ENCODE measurements around the gene ATOH8. TPM values are rescaled to one million over a fixed set of nuclear protein-coding genes. Genes with fewer than 3 reads are reported as not detected.
A peak's percentile ranks its signal among the peaks of the same experiment; 100 is the strongest.

Gene ATOH8
- total RNA-seq, 1 experiment from 2014 or later: 0.20 TPM

- H3K18ac ChIP-seq (ENCODE audit: insufficient read length, low read depth, low read length): no peak overlapping the region
- no peaks in the 10 kb centered on the region for H4K20me1 ChIP-seq (ENCODE audit: control insufficient read depth, insufficient read depth, insufficient read length)
- Mint-ChIP-seq H3K4me3 (no peak overlapping the region), H3K27ac (peak overlapping the region in 1 of 3 experiments; percentile 65; a peak in 1 of 7 replicates), H3K36me3 (ENCODE audit: insufficient read depth in 1 of 3, low read depth in 3 of 3) (no peaks in the 10 kb centered on the region), H3K4me1 (peaks cover under 1 to 3% of the 10 kb centered on the region in 2 experiments; a peak in 2 of 4 replicates), H3K9me3 (no peaks in the 10 kb centered on the region), H3K27me3 (ENCODE audit: low read depth) (peaks cover 32% of the 10 kb centered on the region)
- no peaks in the 10 kb centered on the region for H3K4me1 ChIP-seq (ENCODE audit: insufficient read depth, low read length)
- no peak overlapping the region for H2BK20ac ChIP-seq (ENCODE audit: low read depth, low read length, poor library complexity, severe bottlenecking)
- H3K23ac ChIP-seq (ENCODE audit: insufficient read length, low read depth, low read length): no peak overlapping the region
- DNase-seq: no peak
- TF ChIP-seq CTCF (conservative IDR thresholded peaks at IDR 0.05): no peak
- H2BK12ac ChIP-seq (ENCODE audit: insufficient read length, low read depth, low read length): no peak overlapping the region
- H3K79me1 ChIP-seq (ENCODE audit: insufficient read depth, low read depth, low read length, poor library complexity, severe bottlenecking): no peaks in the 10 kb centered on the region
- H3T11ph ChIP-seq (ENCODE audit: low read length): no peak overlapping the region
- no peaks in the 10 kb centered on the region for H3K9me3 ChIP-seq (ENCODE audit: control insufficient read depth, low read depth, low read length)
- H3K56ac ChIP-seq (ENCODE audit: insufficient read length, low read depth, low read length): no peak overlapping the region
- no peak overlapping the region for H3K4me2 ChIP-seq (ENCODE audit: insufficient read depth, insufficient read length, low read length)
- H3K27me3 ChIP-seq (ENCODE audit: insufficient read depth, low read length): no peaks in the 10 kb centered on the region
- no peak overlapping the region for H2BK120ac ChIP-seq (ENCODE audit: low read depth, low read length, poor library complexity, severe bottlenecking)
- no peak overlapping the region for H4K91ac ChIP-seq (ENCODE audit: insufficient read length, low read depth, low read length)
- H3K9ac ChIP-seq (ENCODE audit: extremely low read depth, insufficient read length, low read length): no peak overlapping the region
- no peak overlapping the region for H2BK15ac ChIP-seq (ENCODE audit: low read depth, low read length)
- H2AK5ac ChIP-seq (ENCODE audit: insufficient read length, low read length): no peak overlapping the region
- no peak overlapping the region for H2BK5ac ChIP-seq (ENCODE audit: insufficient read length, low read length)
- H4K8ac ChIP-seq (replicated peaks; ENCODE audit: insufficient read length, low read depth, low read length): no peak overlapping the region
- H3K23me2 ChIP-seq (ENCODE audit: insufficient read length, low read depth, low read length, poor library complexity, severe bottlenecking): no peaks in the 10 kb centered on the region
- no peak overlapping the region for H2AFZ ChIP-seq (ENCODE audit: low read length)
- no peak overlapping the region for H4K5ac ChIP-seq (ENCODE audit: insufficient read length, low read depth, low read length)
- H3K14ac ChIP-seq (ENCODE audit: insufficient read depth, low read length): no peak overlapping the region; the same call in 1 of the 2 replicates
- no peak overlapping the region for H3K4ac ChIP-seq (ENCODE audit: low read depth, low read length)
- no peak overlapping the region for H3K27ac ChIP-seq (ENCODE audit: insufficient read length, low read depth, low read length)
- H3K79me2 ChIP-seq (ENCODE audit: insufficient read depth, low read length): no peaks in the 10 kb centered on the region
- no CpG with 5 or more reads among the region's 4 CpGs for WGBS (ENCODE audit: extremely low coverage, insufficient read length, low lambda C conversion rate)
These were observed 19.8 kb upstream of the ATOH8 start for GRCh38 chr2:85734015-85734414.
